HL-60 (cell line): ENCODE data around the gene TCEA2.
A peak's percentile ranks its signal among the peaks of the same experiment; 100 is the strongest.

Source experiments
- DNase-seq, 2 experiments: peaks; one replicate each; pipeline ENCODE4 v3.0.0-alpha.2; 2010 to 2020; ENCODE audit warnings: low read depth in 1 of 2, low spot score in 1 of 2
- H3K27ac ChIP-seq: fragments of 250-450 bp; sonication (Bioruptor Pico); replicated peaks from 2 replicates; pipeline ENCODE4 v1.5.1; 2020; ENCODE audit warnings: mild to moderate bottlenecking, moderate library complexity
- H3K27me3 ChIP-seq: fragments of 250-450 bp; sonication (Bioruptor Pico); 2 replicates; pipeline ENCODE4 v1.5.1; 2021; ENCODE audit warnings: mild to moderate bottlenecking, moderate library complexity; ENCODE audit not compliant: insufficient read depth, poor library complexity, severe bottlenecking
- H3K4me3 ChIP-seq: replicated peaks from 2 replicates; pipeline ENCODE4 v1.5.1; 2011; ENCODE audit warnings: mild to moderate bottlenecking, control low read depth, low read length; ENCODE audit not compliant: insufficient read depth
- CTCF ChIP-seq: IDR thresholded peaks from one replicate; pipeline ENCODE4 v1.5.1; 2011; ENCODE audit warnings: low read length, control low read depth, inconsistent platforms; ENCODE audit not compliant: insufficient read depth
- GABPA ChIP-seq: IDR thresholded peaks from 2 replicates; pipeline ENCODE4 v1.6.1; 2012; ENCODE audit warnings: low read depth
- POLR2AphosphoS5 ChIP-seq: IDR thresholded peaks from 2 replicates; pipeline ENCODE4 v1.6.1; 2012; ENCODE audit warnings: low read depth
- REST ChIP-seq: IDR thresholded peaks from 2 replicates; pipeline ENCODE4 v1.6.1; 2012; ENCODE audit warnings: low read depth; ENCODE audit not compliant: insufficient replicate concordance
- SPI1 ChIP-seq: IDR thresholded peaks from 2 replicates; pipeline ENCODE4 v1.6.1; 2012; ENCODE audit warnings: low read depth, mild to moderate bottlenecking, borderline replicate concordance

Gene TCEA2

GRCh38 chr20:64037199-64037497, 25.9 kb upstream of the TCEA2 start:
- H3K27ac ChIP-seq = no peak overlapping the region
- no peak overlapping the region for H3K4me3 ChIP-seq
- DNase-seq = no peak
- no peak for TF ChIP-seq POLR2AphosphoS5
- TF ChIP-seq CTCF = no peak
- no peak for TF ChIP-seq REST
- no peak for TF ChIP-seq SPI1
- no peak for TF ChIP-seq GABPA
- peaks cover 6% of the 10 kb centered on the region for H3K27me3 ChIP-seq

GRCh38 chr20:64037498-64038213, 25.3 kb upstream of the TCEA2 start:
- TF ChIP-seq CTCF = no peak
- no peak for TF ChIP-seq GABPA
- TF ChIP-seq POLR2AphosphoS5 = no peak
- no peak for TF ChIP-seq SPI1
- no peak for DNase-seq
- Histone ChIP-seq H3K4me3 (no peak overlapping the region), H3K27me3 (peaks cover 6% of the 10 kb centered on the region), H3K27ac (no peak overlapping the region)

- TF ChIP-seq GABPA (no peak), SPI1 (no peak), CTCF (no peak), REST (no peak), POLR2AphosphoS5 (no peak)
- peaks cover 6% of the 10 kb centered on the region for H3K27me3 ChIP-seq
- peak in 1 of 2 experiments; percentile 18 for DNase-seq
- no peak overlapping the region for H3K4me3 ChIP-seq
- no peak overlapping the region for H3K27ac ChIP-seq
Observed at GRCh38 chr20:64038224-64038564, 24.8 kb upstream of the TCEA2 start.

- DNase-seq = peak; percentile 57 to 76
- Histone ChIP-seq H3K27me3 (peaks cover 6% of the 10 kb centered on the region), H3K27ac (peak overlapping the region; percentile 61), H3K4me3 (peak overlapping the region; percentile 53)
- TF ChIP-seq SPI1 (no peak), CTCF (peak; percentile 38)
Observed at GRCh38 chr20:64038565-64039292, 24.3 kb upstream of the TCEA2 start.
